Stimulated activated CD8-positive, alpha-beta memory T cell treated with anti-CD3 and anti-CD28 coated beads, Interleukin-15, amount 100 ng/mL, for 1 hour (primary cell): ENCODE measurements around the gene RASGEF1C.

Experiments used
- DNase-seq: peaks from one replicate; pipeline ENCODE4 v3.0.0-alpha.2; 2020; ENCODE audit warnings: low read depth

The RASGEF1C gene

GRCh38 chr5:180209137-180209581, at the start of gene RASGEF1C:
TSS of gene RASGEF1C (minus strand) at chr5:180209211. CDS start at chr5:180138052, 71,159 bp downstream.
- DNase-seq, result peak; percentile 18

DNA sequence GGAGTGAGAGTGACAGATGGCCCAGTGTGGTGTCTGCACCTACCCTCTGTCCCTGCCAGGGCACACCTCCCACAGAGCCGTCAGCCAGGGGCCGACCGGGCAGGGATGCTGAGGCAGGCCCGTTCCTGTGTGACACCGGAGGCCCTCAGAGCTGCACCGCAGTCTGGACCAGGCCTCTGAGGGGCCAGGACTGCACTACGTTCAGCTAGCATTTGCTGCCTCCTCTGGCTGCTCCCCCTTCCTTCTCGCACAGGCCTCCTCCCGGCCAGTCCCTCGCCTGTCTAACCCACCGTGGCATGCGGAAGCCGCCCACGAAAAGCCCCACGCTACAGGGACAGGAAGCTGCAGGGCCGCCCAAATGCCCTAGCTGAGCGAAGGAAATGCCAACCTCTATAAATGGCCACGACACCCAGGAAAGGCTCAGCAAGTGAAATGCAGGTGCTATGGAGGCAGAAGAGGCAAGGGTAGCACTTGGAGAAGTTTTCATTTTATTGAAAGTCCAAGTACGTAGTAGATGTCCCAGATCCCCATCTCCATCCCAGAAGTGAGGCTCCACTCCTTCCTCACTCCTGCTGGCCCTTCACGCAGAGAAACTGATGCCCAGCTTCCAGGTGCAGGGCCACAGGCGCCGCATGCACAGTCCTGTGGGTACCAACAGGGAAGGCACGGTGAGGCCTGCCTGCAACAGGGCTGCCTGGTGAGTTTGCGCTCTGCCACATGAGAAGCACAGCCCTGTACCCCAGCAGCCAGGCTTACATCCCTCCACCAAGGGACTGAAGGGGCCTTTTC, 44.2 kb upstream of the RASGEF1C start:
- DNase-seq, result no peak

GRCh38 chr5:180251887-180252286, 42.9 kb upstream of the RASGEF1C start:
- no peak for DNase-seq

- DNase-seq, result no peak
These were observed 42.1 kb upstream of the RASGEF1C start for GRCh38 chr5:180251141-180251540.

DNA sequence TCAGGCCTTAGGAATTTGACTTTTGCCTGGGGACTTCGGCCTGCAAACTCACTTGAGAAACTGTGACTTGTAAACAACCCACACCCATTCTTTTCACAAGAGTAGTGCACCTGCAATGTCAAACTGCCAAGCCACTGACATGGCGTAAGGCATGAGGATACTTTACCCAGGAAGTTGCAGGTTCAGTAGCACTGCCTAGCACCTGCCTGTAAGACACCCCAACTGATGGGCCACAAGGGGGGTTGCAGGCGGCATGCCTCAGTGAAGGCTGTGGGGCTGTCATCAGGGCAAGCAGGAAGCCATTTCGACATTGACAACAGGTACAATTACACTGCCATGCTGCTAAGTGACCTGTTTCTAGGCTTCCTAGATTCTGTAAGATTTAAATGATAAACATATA, 41.3 kb upstream of the RASGEF1C start:
- no peak for DNase-seq

DNA sequence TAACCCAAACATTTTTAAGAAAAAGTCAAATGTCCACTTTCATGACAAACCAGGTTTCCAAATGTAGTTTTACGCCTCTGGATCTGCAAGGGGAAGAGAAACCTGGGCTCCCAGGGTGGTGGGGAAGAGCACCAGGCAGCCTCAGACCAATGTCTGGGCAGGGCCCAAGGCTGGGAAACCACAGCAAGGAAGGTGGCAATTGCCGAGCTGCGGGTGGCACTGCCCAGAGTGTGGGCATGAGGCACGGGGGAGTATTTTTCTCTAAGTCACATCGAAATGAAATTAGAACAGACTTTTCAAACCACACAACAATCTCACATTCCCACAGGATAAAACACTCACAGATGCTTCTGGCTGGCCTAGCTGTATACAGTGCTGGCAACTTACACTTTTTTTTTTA, 32.6 kb upstream of the RASGEF1C start:
- no peak for DNase-seq

GRCh38 chr5:180238631-180239030, 29.6 kb upstream of the RASGEF1C start:
- no peak for DNase-seq

GRCh38 chr5:180235846-180236245, 26.8 kb upstream of the RASGEF1C start:
- DNase-seq, result no peak

- DNase-seq, result no peak
These were observed 26.1 kb upstream of the RASGEF1C start for GRCh38 chr5:180235077-180235476.

DNA sequence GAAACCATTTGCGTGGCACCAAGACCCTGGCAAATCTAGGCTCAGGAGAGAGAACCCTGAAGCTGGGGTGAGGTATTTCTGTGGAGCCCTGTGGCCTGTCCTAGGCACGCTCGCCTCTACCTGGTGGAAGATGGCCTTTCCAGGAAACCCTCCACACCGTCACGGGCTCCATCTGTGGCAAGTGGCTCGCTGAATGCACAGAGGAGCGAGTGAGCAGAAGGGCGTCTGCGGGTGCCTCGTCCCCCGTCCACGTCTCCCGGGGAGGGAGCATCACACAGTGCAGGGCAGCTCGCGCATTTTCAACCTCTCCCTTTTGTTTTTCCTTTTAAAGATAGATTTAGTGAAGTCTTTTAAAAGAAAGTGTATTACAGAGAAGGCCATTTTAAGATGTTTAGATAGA, 25.3 kb upstream of the RASGEF1C start:
- no peak for DNase-seq

DNA sequence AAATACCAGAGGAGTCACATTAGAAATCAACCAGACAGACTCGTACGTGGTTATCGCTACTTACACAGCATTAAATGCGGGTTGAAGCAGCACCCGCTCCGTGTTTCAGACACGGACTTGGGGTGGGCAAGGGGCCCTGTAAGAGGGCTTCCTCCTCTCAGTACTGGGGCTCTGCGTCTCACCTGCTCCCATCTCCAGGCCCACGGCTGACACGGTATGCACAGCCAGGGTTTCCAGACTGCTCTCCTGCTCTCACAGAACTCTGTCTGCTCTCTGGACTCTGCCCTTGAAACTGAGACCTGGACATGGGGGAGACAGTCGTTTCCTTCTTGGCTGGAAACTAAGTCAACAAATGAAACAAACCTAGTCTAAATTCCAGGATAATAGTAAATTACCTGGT, 24.7 kb upstream of the RASGEF1C start:
- DNase-seq, result no peak

DNA sequence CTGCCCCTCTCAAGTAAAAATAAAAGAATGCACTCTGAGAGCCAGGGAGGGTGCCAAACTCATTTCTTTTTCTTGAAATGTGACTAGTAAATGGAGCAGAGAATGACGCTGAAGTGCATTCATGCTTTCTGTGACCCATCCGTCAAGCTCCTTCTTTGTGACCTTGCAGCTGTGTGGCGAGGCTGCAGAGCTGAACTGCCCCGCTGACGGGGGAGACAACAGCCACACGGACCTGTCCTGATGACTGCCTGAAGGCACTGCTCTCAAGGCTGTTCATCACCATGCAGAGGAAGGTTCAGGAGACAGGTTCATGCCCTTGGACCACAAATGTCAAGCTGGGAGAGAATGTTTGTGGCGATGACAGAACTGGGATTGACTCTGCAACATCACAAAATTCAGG, 21.0 kb upstream of the RASGEF1C start:
- no peak for DNase-seq

DNA sequence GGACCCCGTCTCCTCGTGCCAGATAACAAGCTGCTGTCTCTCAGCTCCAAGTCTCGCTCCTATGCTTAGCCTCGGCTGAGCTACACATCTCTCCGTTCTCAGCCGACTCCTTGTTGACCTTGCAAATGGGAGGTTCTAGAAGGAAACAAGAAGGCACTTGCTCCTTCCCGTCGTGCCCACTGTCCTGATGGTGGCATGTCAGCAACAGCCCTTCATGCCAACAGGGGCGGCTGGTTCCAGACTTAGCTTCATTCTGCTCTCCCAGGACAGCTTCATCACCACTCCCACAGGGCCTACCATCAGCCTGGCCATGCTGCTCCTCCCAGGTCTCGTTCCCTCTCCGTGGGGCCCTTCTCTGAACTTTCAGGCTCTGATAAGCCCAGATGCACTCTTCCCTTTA, 13.0 kb upstream of the RASGEF1C start:
- DNase-seq, result no peak

- no peak for DNase-seq
These were observed 8.8 kb upstream of the RASGEF1C start for GRCh38 chr5:180217797-180218196.

- DNase-seq, result no peak
These were observed 7.7 kb upstream of the RASGEF1C start for GRCh38 chr5:180216646-180217171.

- DNase-seq, result no peak
These were observed 7.0 kb upstream of the RASGEF1C start for GRCh38 chr5:180215783-180216630.

DNA sequence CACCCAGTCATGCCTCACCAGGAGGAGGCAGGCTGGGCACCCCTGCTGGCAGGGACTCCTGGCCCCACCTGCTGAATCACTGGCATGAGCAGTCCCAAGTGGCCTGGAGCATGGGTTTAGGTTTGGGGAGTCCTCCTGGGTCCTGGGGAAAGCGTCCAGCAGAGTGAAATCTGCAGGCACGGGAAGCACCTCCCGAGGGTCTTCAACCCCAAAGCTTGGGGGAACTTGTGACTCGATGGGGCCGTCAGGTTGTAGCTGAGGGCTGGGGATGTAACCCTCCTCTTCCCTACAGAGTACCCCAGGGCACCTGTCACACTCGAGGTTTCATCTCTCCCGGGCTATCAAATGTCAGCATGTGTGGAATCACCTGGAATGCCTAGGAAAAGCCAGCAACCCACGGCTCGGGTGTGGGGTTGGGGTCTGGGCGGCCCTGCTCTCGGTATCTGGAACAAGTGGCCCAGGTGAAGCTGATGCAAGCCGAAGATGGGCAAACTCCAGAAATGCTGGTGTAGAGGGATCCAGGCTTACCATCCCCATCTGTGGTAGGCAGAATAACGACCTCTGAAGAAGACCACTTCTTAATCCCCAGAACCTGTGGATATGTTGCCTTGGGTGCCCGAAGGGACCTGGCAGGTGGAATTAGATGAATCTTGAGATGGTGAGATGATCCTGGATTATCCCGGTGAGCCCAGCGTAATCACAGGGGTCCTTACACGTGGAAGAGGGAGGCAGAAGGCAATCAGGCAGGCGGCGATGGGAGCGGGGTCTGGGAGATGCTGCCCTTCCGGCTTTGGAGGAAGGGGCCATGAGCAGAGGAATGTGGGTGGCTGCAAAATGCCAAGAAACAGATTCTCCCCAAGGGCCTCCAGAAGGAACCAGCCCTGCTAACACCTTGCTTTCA, 6.1 kb upstream of the RASGEF1C start:
- DNase-seq, result no peak

GRCh38 chr5:180213657-180214207, 4.7 kb upstream of the RASGEF1C start:
- DNase-seq, result no peak

GRCh38 chr5:180213256-180213600, 4.2 kb upstream of the RASGEF1C start:
- DNase-seq, result no peak

GRCh38 chr5:180212363-180213255, 3.6 kb upstream of the RASGEF1C start:
- no peak for DNase-seq

DNA sequence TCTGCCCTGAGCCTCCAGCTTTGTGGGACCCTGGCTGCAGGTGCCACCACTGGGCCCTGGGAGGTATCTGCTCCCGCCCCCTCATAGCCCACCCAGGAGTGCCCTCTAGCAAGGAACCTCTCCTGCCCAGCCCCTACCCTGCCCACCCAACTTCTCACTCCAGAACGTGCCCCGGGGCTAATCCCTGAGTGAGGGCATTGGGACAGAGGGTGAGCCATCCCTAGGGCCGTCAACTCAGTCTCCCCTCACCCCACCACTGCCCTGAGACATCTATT, 2.7 kb upstream of the RASGEF1C start:
- DNase-seq, result no peak
